Activated naive CD8-positive, alpha-beta T cell treated with anti-CD3 and anti-CD28 coated beads, Interleukin-2, amount 50 U/mL, for 16 hours (primary cell): ENCODE results near the gene TTLL4.

Source experiments
- DNase-seq: peaks from one replicate; pipeline ENCODE4 v3.0.0-alpha.2; 2020; ENCODE audit warnings: low read depth, low spot score

Gene TTLL4

DNA sequence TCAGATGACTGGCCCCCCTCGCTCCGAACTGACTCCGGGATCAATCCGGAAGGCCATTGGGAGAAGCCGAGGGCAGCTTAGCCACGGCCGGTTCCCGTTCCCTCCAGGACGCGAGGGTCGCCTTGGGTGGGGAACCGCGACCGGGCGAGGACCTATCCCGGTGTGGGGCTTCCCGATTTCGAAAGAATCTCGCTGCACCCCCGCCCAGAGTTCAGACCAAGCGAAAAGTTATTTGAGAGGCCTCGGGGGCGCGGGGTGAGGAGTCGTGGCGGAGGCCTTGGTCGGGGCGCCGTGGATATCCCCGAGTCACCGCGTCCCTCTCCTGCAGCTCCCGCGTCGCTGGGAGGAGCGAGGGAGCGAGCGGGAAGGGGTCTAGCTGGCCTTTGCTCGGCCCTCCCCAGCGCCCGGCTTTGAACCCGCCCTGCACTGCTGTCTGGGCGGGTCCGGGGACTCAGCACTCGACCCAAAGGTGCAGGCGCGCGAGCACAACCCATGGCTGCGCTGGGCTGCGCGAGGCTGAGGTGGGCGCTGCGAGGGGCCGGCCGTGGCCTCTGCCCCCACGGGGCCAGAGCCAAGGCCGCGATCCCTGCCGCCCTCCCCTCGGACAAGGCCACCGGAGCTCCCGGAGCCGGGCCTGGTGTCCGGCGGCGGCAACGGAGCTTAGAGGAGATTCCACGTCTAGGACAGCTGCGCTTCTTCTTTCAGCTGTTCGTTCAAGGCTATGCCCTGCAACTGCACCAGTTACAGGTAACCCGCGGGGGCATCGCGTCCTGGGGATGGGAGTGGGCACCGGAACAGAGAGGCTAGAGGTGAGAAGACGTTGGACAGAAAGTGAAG lies 71.3 kb downstream of the TTLL4 start, which contains the start of gene CYP27A1:
CYP27A1 (plus strand) TSS at position 457 of the 837 bp plus-strand sequence; CDS start at position 493, 36 bp downstream.
- no peak for DNase-seq

- DNase-seq: no peak
Observed at GRCh38 chr2:218782528-218782844, 71.9 kb downstream of the TTLL4 start.

GRCh38 chr2:218783688-218784087 lies 73.1 kb downstream of the TTLL4 start:
- DNase-seq: no peak

DNA sequence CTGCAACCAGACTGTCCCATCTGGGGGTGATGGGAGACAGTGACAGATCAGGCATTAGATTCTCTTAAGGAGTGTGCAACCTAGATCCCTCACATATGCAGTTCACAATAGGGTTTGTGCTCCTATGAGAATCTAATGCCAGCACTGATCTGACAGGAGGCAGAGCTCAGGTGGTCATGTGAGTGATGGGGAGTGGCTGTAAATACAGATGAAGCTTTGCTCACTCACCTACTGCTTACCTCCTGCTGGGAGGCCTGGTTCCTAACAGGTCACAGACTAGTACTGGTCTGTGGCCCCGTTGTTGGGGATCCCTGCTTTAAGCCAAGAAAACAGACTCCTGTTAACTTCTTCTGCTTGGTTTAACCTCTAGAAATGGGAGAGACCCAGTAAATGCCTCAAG lies 74.5 kb downstream of the TTLL4 start:
- no peak for DNase-seq

DNA sequence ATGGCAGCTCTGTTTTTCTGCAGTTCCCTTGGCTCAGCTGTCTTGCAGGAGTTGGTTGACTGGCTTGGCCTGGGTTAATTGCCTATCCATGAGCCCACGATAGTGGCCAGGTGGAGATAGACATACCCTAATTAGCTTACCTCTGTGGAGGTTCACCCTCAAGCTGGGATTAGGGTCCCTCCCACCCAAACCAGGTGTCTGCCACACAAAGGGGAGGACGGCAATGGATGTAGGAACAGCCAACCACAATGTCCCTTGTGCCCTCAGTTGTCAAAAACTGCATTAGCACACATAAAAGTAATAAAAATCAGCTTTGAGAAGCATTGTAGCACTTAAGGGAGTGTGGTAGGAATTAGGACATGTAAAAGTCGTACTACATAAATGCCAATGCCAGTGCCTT lies 75.5 kb downstream of the TTLL4 start:
- no peak for DNase-seq

GRCh38 chr2:218788529-218789255 lies 78.1 kb downstream of the TTLL4 start:
- no peak for DNase-seq

- DNase-seq: no peak
Observed at GRCh38 chr2:218792433-218792832, 81.8 kb downstream of the TTLL4 start.

- DNase-seq: no peak
Observed at GRCh38 chr2:218796691-218797090, 86.1 kb downstream of the TTLL4 start.

DNA sequence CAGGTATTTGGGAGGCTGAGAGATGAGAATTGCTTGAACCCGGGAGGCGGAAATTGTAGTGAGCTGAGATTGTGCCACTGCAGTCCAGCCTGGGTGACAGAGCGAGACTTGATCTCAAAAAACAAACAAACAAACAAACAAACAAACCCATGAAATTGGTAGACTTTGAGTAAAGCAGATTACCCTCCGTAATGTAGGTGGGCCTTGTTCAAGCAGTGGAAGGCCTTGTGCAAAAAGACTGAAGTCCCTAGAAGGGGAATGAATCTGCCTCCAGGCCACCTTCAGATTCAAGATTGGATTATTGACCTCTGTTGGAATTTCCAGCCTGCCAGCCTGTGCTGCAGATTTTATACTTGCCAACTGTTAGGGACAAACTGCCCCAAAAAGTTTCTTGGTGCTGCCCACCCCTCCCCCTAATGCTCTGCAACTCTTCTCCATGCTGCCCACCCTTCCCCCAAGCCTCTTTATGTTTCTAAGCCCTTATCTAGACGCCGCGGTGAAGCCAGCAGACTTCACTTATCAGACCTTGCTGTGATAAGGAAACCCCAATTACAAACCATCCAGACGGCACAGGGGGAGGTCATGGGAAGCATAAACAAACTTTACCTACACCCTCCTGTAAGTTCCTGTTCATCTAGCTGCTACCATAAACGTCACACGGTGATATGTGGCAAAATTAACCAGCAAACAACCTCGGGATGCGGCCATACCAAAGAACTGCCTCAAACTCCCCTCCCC lies 88.3 kb downstream of the TTLL4 start:
- DNase-seq: no peak

GRCh38 chr2:218799990-218800389 lies 89.4 kb downstream of the TTLL4 start:
- no peak for DNase-seq

GRCh38 chr2:218802386-218802994 lies 91.9 kb downstream of the TTLL4 start:
- DNase-seq: no peak

DNA sequence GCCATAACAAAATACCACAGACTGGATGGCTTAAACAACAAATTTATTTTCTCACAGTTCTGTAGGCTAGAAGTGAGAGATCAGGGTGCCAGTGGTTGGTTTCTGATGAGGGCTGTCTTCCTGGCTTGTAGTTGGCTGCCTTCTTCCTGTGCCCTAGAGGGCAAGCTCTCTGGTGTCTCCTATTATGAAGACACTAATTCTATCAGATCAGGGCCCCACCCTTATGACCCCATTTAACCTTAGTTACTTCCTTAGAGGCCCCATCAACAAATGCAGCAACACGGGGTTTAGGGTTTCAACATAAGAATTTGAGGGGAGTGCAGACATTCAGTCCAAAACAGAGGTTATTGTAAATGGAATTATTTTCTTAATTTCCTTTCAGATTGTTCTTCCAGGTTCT lies 94.2 kb downstream of the TTLL4 start:
- no peak for DNase-seq
